Liver (tissue), 3 donors: ENCODE data around the gene TIFAB.

Source experiments
- CTCF ChIP-seq: fragments of 150-350 bp; IDR thresholded peaks from 2 replicates; pipeline ENCODE4 v1.5.1; 2017; ENCODE audit warnings: improper control_type of control experiment, low read depth, low read length; ENCODE audit not compliant: missing input control
- EGR1 ChIP-seq, 2 donors: IDR thresholded peaks; 2 replicates each; pipeline ENCODE4 v1.6.1; 2016 to 2018; ENCODE audit warnings: antibody characterized with exemption in 2 of 2, low read depth in 2 of 2
- MAX ChIP-seq: IDR thresholded peaks from 2 replicates; pipeline ENCODE4 v1.6.1; 2016; ENCODE audit warnings: antibody characterized with exemption
- RAD21 ChIP-seq, 2 donors: IDR thresholded peaks; 2 replicates each; pipeline ENCODE4 v1.6.1; 2016; ENCODE audit warnings: antibody characterized with exemption in 2 of 2, mild to moderate bottlenecking in 2 of 2
- SP1 ChIP-seq: IDR thresholded peaks from 2 replicates; pipeline ENCODE4 v1.6.1; 2018; ENCODE audit warnings: antibody characterized with exemption, mild to moderate bottlenecking
- TAF1 ChIP-seq: conservative IDR thresholded peaks from 2 replicates; pipeline ENCODE4 v1.6.1; 2016; ENCODE audit warnings: antibody characterized with exemption, mild to moderate bottlenecking
- YY1 ChIP-seq: IDR thresholded peaks from 2 replicates; pipeline ENCODE4 v1.6.1; 2016; ENCODE audit warnings: antibody characterized with exemption, mild to moderate bottlenecking
- ZBTB33 ChIP-seq: IDR thresholded peaks from 2 replicates; pipeline ENCODE4 v1.6.1; 2016; ENCODE audit warnings: antibody characterized with exemption
- donor health status: healthy.
- donor health status: healthy.

GRCh38 chr5:135460246-135461033 is 8.3 kb upstream of the TIFAB start:
- no peak for TF ChIP-seq CTCF
- no peak for TF ChIP-seq MAX
- TF ChIP-seq SP1, result no peak
- TF ChIP-seq YY1, result no peak
- TF ChIP-seq TAF1, result no peak
- no peak for TF ChIP-seq RAD21 (IDR thresholded peaks at IDR 0.05)
- no peak for TF ChIP-seq ZBTB33
- TF ChIP-seq EGR1 (IDR thresholded peaks at IDR 0.05; ENCODE audit: low read depth in 2 of 2), result no peak
